ENCODE measurements around the gene COL4A2.

COL4A2 gene

GRCh38 chr13:110377178-110377825, 70.2 kb downstream of the COL4A2 start:
- no peak for TF ChIP-seq ARNT (IDR thresholded peaks at IDR 0.05)
- TF ChIP-seq TARDBP (IDR thresholded peaks at IDR 0.05): no peak
- TF ChIP-seq ELF4 (IDR thresholded peaks at IDR 0.05): no peak
- TF ChIP-seq SP1 (IDR thresholded peaks at IDR 0.05): no peak
- no peak for TF ChIP-seq BHLHE40 (IDR thresholded peaks at IDR 0.05; ENCODE audit: borderline replicate concordance)
- DNase-seq (ENCODE audit: extremely low spot score): no peak
- POLR2A ChIA-PET: no interaction called here
- CTCF ChIA-PET: interaction anchor here (0.7 kb wide), 1 partner anchor 31 kb away, joined by 3 read pairs; no protein-coding TSS in a partner anchor

GRCh38 chr13:110377826-110378201, 70.7 kb downstream of the COL4A2 start:
- ChIA-PET CTCF (no interaction called here), POLR2A (no interaction called here)
- TF ChIP-seq SP1 (IDR thresholded peaks at IDR 0.05): no peak
- TF ChIP-seq FOXK2 (IDR thresholded peaks at IDR 0.05): no peak
- TF ChIP-seq BHLHE40 (IDR thresholded peaks at IDR 0.05; ENCODE audit: borderline replicate concordance): no peak
- no peak for TF ChIP-seq FOXA1 (IDR thresholded peaks at IDR 0.05)
- no peak for TF ChIP-seq ZNF384 (IDR thresholded peaks at IDR 0.05)
- TF ChIP-seq L3MBTL2 (conservative IDR thresholded peaks at IDR 0.05): no peak
- no peak for TF ChIP-seq ELF4 (IDR thresholded peaks at IDR 0.05)
- TF ChIP-seq HDGF (IDR thresholded peaks at IDR 0.05; ENCODE audit: borderline replicate concordance): no peak
- TF ChIP-seq SUZ12 (IDR thresholded peaks at IDR 0.05): no peak
- TF ChIP-seq NFRKB (IDR thresholded peaks at IDR 0.05): no peak
- TF ChIP-seq ARNT (IDR thresholded peaks at IDR 0.05): no peak
- TF ChIP-seq CTBP1 (IDR thresholded peaks at IDR 0.05; ENCODE audit: borderline replicate concordance): no peak
- no peak for TF ChIP-seq PKNOX1 (IDR thresholded peaks at IDR 0.05)
- DNase-seq (ENCODE audit: extremely low spot score): no peak

GRCh38 chr13:110379358-110379757, 72.3 kb downstream of the COL4A2 start:
- ChIA-PET CTCF (no interaction called here), POLR2A (no interaction called here)

GRCh38 chr13:110379905-110380341, 72.8 kb downstream of the COL4A2 start:
- POLR2A ChIA-PET: no interaction called here
- DNase-seq (ENCODE audit: extremely low spot score): no peak
- TF ChIP-seq ARNT (IDR thresholded peaks at IDR 0.05) (no peak), HDGF (IDR thresholded peaks at IDR 0.05; ENCODE audit: borderline replicate concordance) (no peak), L3MBTL2 (conservative IDR thresholded peaks at IDR 0.05) (no peak), FOXK2 (IDR thresholded peaks at IDR 0.05) (no peak), PKNOX1 (IDR thresholded peaks at IDR 0.05) (no peak), SUZ12 (IDR thresholded peaks at IDR 0.05) (no peak), TARDBP (IDR thresholded peaks at IDR 0.05) (no peak)
- CTCF ChIA-PET: no interaction called here

More at GRCh38 chr13:110379358-110379757, 72.3 kb downstream of the COL4A2 start:
- TF ChIP-seq HDGF (IDR thresholded peaks at IDR 0.05; ENCODE audit: borderline replicate concordance): no peak
- no peak for TF ChIP-seq L3MBTL2 (conservative IDR thresholded peaks at IDR 0.05)
- TF ChIP-seq CTBP1 (IDR thresholded peaks at IDR 0.05; ENCODE audit: borderline replicate concordance): no peak
- no peak for TF ChIP-seq BHLHE40 (IDR thresholded peaks at IDR 0.05; ENCODE audit: borderline replicate concordance)
- DNase-seq (ENCODE audit: extremely low spot score): no peak

- ChIA-PET CTCF (no interaction called here), POLR2A (no interaction called here)
- no peak for TF ChIP-seq HDGF (IDR thresholded peaks at IDR 0.05; ENCODE audit: borderline replicate concordance)
- TF ChIP-seq SP1 (IDR thresholded peaks at IDR 0.05): no peak
- no peak for TF ChIP-seq FOXK2 (IDR thresholded peaks at IDR 0.05)
- no peak for TF ChIP-seq SUZ12 (IDR thresholded peaks at IDR 0.05)
- TF ChIP-seq ZNF384 (IDR thresholded peaks at IDR 0.05): no peak
- TF ChIP-seq CTBP1 (IDR thresholded peaks at IDR 0.05; ENCODE audit: borderline replicate concordance): no peak
- no peak for DNase-seq (ENCODE audit: extremely low spot score)
Observed at GRCh38 chr13:110380359-110381028, 73.4 kb downstream of the COL4A2 start.

GRCh38 chr13:110381029-110381360, 73.9 kb downstream of the COL4A2 start:
- no peak for DNase-seq (ENCODE audit: extremely low spot score)
- CTCF ChIA-PET: no interaction called here
- POLR2A ChIA-PET: no interaction called here
- TF ChIP-seq FOXK2 (IDR thresholded peaks at IDR 0.05): no peak
- TF ChIP-seq PKNOX1 (IDR thresholded peaks at IDR 0.05): no peak
- TF ChIP-seq NFRKB (IDR thresholded peaks at IDR 0.05): no peak
- no peak for TF ChIP-seq HDGF (IDR thresholded peaks at IDR 0.05; ENCODE audit: borderline replicate concordance)
- TF ChIP-seq TARDBP (IDR thresholded peaks at IDR 0.05): no peak
- no peak for TF ChIP-seq BHLHE40 (IDR thresholded peaks at IDR 0.05; ENCODE audit: borderline replicate concordance)

- ChIA-PET CTCF (no interaction called here), POLR2A (no interaction called here)
- DNase-seq (ENCODE audit: extremely low spot score): no peak
- TF ChIP-seq HDGF (IDR thresholded peaks at IDR 0.05; ENCODE audit: borderline replicate concordance) (no peak), FOXA1 (IDR thresholded peaks at IDR 0.05) (no peak), FOXK2 (IDR thresholded peaks at IDR 0.05) (no peak), SUZ12 (IDR thresholded peaks at IDR 0.05) (no peak), NFRKB (IDR thresholded peaks at IDR 0.05) (no peak), ZNF384 (IDR thresholded peaks at IDR 0.05) (no peak), ELF4 (IDR thresholded peaks at IDR 0.05) (no peak), ARNT (IDR thresholded peaks at IDR 0.05) (no peak), SP1 (IDR thresholded peaks at IDR 0.05) (no peak), BHLHE40 (IDR thresholded peaks at IDR 0.05; ENCODE audit: borderline replicate concordance) (no peak), LEF1 (IDR thresholded peaks at IDR 0.05; ENCODE audit: borderline replicate concordance) (no peak), CTBP1 (IDR thresholded peaks at IDR 0.05; ENCODE audit: borderline replicate concordance) (no peak)
Observed at GRCh38 chr13:110382229-110382628, 75.1 kb downstream of the COL4A2 start.
